Measurements from ENCODE around the gene COPS8. TPM values are rescaled to one million over a fixed set of nuclear protein-coding genes. Genes with fewer than 3 reads are reported as not detected.

The COPS8 gene
- 10 to 100 TPM; 24.1 to 48.3 (median 38.1) TPM for total RNA-seq

DNA sequence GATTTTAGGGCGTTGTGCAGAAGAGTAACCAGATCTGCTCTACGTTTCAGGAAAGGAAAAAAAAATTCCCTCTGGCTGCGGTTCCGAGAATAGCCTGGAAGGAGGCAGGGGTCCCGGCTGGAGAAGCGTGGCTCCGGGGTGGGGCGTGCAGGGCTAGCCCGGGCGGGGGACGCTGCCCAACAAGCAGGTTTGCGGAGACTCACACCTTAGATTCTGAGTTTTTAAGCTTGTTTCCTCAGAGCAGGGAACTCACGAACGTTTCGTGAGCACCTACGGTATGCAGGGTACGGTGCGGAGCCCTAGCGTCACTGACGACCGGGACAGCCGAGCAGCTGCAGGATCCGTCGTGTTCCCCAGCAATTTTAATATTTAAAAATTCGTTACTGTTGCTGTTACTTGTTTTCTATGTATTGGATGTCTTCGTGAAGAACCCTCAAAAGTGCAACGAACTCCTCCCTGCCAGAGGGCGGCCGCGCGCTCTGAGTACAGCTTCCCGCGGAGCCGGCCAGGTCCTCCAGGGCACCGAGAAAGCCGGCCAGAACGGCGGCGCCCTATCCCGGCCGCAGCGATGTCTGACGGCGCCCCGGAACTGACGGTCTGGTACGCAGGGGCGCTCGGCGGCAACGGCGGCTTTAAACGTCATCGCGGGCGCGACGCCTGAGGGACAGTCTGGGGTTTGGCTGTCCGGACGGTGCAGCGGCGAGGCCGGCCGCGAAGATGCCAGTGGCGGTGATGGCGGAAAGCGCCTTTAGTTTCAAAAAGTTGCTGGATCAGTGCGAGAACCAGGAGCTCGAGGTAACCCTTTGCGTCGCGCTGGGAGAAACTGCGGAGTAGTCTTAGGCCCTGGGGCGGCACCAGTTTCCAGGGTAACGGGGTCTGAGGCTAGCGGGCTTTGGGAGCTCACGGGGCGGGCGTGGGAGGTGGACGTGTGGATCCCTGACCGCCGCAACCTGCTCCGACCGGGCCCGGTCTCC, at the start of gene COPS8:
Gene COPS8 (plus strand): TSS at position 642 of the 974 bp plus-strand sequence. CDS start 76 bp downstream, at position 718.
- H3K9me3 ChIP-seq = no peaks in the 10 kb centered on the region
- peaks cover 0 to 19% (median under 1%) of the 10 kb centered on the region in 4 donors for H3K36me3 ChIP-seq
- H3K27me3 ChIP-seq = no peaks in the 10 kb centered on the region
- TF ChIP-seq POLR2AphosphoS5 (IDR thresholded peaks at IDR 0.05) = peak; percentile 96 to 98
- peak in 3 of 4 donors; percentile 76 to 96 (median 94) for TF ChIP-seq POLR2A (IDR thresholded peaks at IDR 0.05)
- TF ChIP-seq, protein P1, sequence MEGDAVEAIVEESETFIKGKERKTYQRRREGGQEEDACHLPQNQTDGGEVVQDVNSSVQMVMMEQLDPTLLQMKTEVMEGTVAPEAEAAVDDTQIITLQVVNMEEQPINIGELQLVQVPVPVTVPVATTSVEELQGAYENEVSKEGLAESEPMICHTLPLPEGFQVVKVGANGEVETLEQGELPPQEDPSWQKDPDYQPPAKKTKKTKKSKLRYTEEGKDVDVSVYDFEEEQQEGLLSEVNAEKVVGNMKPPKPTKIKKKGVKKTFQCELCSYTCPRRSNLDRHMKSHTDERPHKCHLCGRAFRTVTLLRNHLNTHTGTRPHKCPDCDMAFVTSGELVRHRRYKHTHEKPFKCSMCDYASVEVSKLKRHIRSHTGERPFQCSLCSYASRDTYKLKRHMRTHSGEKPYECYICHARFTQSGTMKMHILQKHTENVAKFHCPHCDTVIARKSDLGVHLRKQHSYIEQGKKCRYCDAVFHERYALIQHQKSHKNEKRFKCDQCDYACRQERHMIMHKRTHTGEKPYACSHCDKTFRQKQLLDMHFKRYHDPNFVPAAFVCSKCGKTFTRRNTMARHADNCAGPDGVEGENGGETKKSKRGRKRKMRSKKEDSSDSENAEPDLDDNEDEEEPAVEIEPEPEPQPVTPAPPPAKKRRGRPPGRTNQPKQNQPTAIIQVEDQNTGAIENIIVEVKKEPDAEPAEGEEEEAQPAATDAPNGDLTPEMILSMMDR (IDR thresholded peaks at IDR 0.05) = peak; percentile 17 to 63 (median 48)
- TF ChIP-seq EP300 (IDR thresholded peaks at IDR 0.05) = peak in 1 of 4 donors; percentile 54
- 0 to 1% methylated on average over 46 to 48 of the region's 86 CpGs for WGBS, 2 donors
- ATAC-seq (ENCODE audit: low FRiP score in 2 of 2) (peak; percentile 99), DNase-seq (peak; percentile 96 to 99)
- H3K4me1 ChIP-seq = peaks cover 9 to 22% (median 15%) of the 10 kb centered on the region in 4 donors
- H3K27ac ChIP-seq = peak within 1 kb of the TSS; percentile 78 to 91 (median 84)
- H3K4me3 ChIP-seq = peak within 1 kb of the TSS; percentile 61 to 89 (median 82)

DNA sequence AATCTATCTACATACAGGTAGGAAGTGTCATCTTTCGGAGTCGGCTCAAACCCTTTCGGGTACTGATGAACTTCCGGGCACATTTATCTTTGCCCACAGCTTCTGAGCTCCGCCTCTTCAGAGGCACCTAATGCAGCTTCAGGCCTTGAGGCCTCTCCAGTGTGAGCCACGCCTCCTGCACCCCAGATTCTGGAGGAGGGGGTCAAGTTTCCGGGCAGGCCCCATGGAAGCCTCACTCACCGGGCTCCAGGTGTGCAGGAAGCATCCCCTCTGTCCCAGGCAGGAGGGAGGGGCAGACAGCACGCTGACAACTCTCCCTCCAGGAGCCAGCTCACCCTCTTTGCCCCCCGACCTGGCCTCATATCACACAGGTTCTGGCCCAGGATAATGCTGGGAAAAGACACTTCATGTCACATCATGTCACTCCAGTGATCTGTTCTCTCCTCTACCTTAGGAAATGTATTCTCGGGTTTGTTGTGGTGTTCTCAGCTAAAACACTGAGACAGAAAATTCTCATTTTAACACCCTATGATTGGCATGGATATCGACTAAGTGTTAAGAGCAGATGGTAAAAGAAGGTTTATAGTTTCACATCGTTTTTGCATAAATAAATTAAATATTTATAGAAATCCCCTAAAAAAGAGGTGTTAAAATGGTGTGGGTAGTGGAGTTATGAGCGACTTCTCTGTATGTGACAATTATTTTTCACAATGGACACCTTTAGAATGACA, 46.2 kb upstream of the COPS8 start:
- Histone ChIP-seq H3K4me1 (peaks cover 0 to 1% (median 0%) of the 10 kb centered on the region in 4 donors), H3K27me3 (no peaks in the 10 kb centered on the region), H3K4me3 (no peak overlapping the region), H3K36me3 (no peaks in the 10 kb centered on the region), H3K27ac (no peak overlapping the region), H3K9me3 (no peaks in the 10 kb centered on the region)
- DNase-seq (no peak), ATAC-seq (ENCODE audit: low FRiP score in 2 of 2) (no peak)
- WGBS, 2 donors = 89 to 94% methylated on average over 14 of the region's 14 CpGs
- TF ChIP-seq POLR2AphosphoS5 (IDR thresholded peaks at IDR 0.05) (no peak), EP300 (IDR thresholded peaks at IDR 0.05) (no peak), POLR2A (IDR thresholded peaks at IDR 0.05) (no peak)
- TF ChIP-seq, protein P1 (IDR thresholded peaks at IDR 0.05) = no peak

DNA sequence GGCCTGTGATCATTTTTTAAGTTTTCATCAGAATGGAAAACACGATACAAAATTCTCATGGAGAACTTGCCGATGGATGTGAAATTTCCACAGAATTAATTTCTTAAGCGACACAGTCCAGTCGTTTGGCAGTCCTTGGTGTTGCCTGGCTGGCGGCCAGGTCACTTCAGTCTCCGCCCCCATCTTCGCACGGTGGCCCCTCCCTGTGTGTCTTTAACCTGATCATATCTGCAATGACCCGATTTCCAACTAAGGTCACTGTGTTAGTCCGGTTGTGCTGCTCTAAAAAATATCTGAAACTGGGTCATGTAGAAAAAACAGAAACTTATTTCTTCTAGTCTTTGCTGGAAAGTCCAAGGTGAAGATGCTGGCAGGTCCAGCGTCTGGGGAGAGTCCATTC, 44.5 kb upstream of the COPS8 start:
- Histone ChIP-seq H3K9me3 (no peaks in the 10 kb centered on the region), H3K27me3 (no peaks in the 10 kb centered on the region), H3K36me3 (no peaks in the 10 kb centered on the region), H3K27ac (no peak overlapping the region), H3K4me1 (peaks cover 0 to 8% (median 0%) of the 10 kb centered on the region in 4 donors), H3K4me3 (no peak overlapping the region)
- no peak for ATAC-seq (ENCODE audit: low FRiP score in 2 of 2)
- no peak for TF ChIP-seq EP300 (IDR thresholded peaks at IDR 0.05)
- no peak for DNase-seq
- WGBS, 2 donors = 54 to 63% methylated on average over 11 of the region's 11 CpGs

DNA sequence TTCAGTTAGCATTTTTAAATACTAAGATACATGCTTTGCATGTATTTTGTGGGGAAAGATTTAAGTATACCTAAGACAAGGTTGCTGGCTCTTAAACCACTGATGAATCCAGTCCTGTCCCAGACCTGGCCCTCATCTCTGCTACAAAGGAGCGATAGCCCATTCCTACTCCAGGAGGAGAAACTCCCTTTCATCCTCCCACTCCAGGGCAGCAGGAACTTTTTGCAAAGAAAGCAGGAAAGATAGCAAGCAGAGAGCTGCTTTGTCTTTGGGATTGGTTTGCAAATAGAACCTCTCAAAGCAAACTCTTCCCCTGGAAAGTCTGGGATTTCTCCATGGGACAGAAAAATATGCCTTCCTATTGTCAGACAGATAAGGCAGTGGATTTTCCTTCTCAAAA, 43.6 kb upstream of the COPS8 start:
- DNase-seq = no peak
- H3K27ac ChIP-seq = no peak overlapping the region
- H3K4me3 ChIP-seq = no peak overlapping the region
- TF ChIP-seq, protein P1 (IDR thresholded peaks at IDR 0.05) = no peak
- TF ChIP-seq POLR2A (IDR thresholded peaks at IDR 0.05) = no peak
- no peak for TF ChIP-seq POLR2AphosphoS5 (IDR thresholded peaks at IDR 0.05)
- TF ChIP-seq EP300 (IDR thresholded peaks at IDR 0.05) = no peak
- 67 to 80% methylated on average over 1 of the region's 1 CpG for WGBS, 2 donors
- ATAC-seq (ENCODE audit: low FRiP score in 2 of 2) = no peak
- H3K9me3 ChIP-seq = no peaks in the 10 kb centered on the region
- H3K4me1 ChIP-seq = peaks cover 0 to 8% (median 0%) of the 10 kb centered on the region in 4 donors
- H3K27me3 ChIP-seq = no peaks in the 10 kb centered on the region
- H3K36me3 ChIP-seq = no peaks in the 10 kb centered on the region

GRCh38 chr2:237043866-237044265, 41.8 kb upstream of the COPS8 start:
- H3K4me3 ChIP-seq = no peak overlapping the region

More at GRCh38 chr2:237043866-237044265, 41.8 kb upstream of the COPS8 start:
- H3K36me3 ChIP-seq = no peaks in the 10 kb centered on the region
- ATAC-seq (ENCODE audit: low FRiP score in 2 of 2) (no peak), DNase-seq (no peak)
- peaks cover 0 to 8% (median 0%) of the 10 kb centered on the region in 4 donors for H3K4me1 ChIP-seq
- no peak overlapping the region for H3K27ac ChIP-seq
- no peak for TF ChIP-seq POLR2A (IDR thresholded peaks at IDR 0.05)
- no peak for TF ChIP-seq POLR2AphosphoS5 (IDR thresholded peaks at IDR 0.05)
- no peak for TF ChIP-seq EP300 (IDR thresholded peaks at IDR 0.05)
- TF ChIP-seq, protein P1 (IDR thresholded peaks at IDR 0.05) = no peak
- no peaks in the 10 kb centered on the region for H3K27me3 ChIP-seq
- 61 to 68% methylated on average over 5 of the region's 5 CpGs for WGBS, 2 donors
- peaks cover 5 to 10% (median 9%) of the 10 kb centered on the region in 4 donors for H3K9me3 ChIP-seq

Measured in upper lobe of left lung (tissue), 6 donors.